Vagina (tissue), 2 donors: ENCODE results near the gene RELL1.

Source experiments
- POLR2A ChIP-seq, 2 donors: fragments of 450-650 bp; IDR thresholded peaks; one replicate each; pipeline ENCODE4 v1.6.1; 2017; ENCODE audit warnings: antibody characterized with exemption in 2 of 2, mild to moderate bottlenecking in 2 of 2, moderate library complexity in 2 of 2
- POLR2AphosphoS5 ChIP-seq, 2 donors: sonication (generic); formaldehyde crosslinking; IDR thresholded peaks; one replicate each; pipeline ENCODE4 v1.9.0; 2017; ENCODE audit warnings: antibody characterized with exemption in 2 of 2, mild to moderate bottlenecking in 2 of 2, low read depth in 1 of 2; ENCODE audit not compliant: insufficient read depth in 1 of 2
- TF ChIP-seq, protein P1 (sequence below), 3 experiments: fragments of 450-650 bp in 2 of 3; fragments of 200-600 bp in 1 of 3; sonication (generic) in 1 of 3; IDR thresholded peaks; one replicate each; pipeline ENCODE4 v1.5.1; 2017 to 2019; ENCODE audit warnings: antibody characterized with exemption in 3 of 3, mild to moderate bottlenecking in 2 of 3, moderate library complexity in 2 of 3

DNA sequence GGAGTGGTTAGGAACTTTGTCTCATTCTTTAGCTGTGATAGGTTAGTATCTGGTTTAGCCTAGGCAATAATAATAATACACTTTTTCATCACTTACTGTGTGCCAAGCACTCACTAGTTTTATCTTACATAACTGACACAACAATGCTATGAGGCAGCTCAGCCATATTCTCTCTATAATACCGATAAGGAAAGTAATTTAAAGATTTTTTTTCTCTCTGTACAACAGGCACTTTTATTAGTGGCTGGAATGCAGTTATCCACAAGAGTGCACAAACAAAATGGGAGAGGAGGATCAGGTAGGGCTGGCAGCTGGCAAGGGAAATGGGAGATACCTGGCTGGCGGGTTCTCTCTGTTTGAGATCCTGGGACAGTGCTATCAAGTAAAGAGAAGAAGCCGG is 7.6 kb downstream of the RELL1 start:
- TF ChIP-seq POLR2AphosphoS5 (IDR thresholded peaks at IDR 0.05; ENCODE audit: insufficient read depth in 1 of 2, low read depth in 1 of 2) (no peak), POLR2A (IDR thresholded peaks at IDR 0.05) (no peak)
- TF ChIP-seq, protein P1, sequence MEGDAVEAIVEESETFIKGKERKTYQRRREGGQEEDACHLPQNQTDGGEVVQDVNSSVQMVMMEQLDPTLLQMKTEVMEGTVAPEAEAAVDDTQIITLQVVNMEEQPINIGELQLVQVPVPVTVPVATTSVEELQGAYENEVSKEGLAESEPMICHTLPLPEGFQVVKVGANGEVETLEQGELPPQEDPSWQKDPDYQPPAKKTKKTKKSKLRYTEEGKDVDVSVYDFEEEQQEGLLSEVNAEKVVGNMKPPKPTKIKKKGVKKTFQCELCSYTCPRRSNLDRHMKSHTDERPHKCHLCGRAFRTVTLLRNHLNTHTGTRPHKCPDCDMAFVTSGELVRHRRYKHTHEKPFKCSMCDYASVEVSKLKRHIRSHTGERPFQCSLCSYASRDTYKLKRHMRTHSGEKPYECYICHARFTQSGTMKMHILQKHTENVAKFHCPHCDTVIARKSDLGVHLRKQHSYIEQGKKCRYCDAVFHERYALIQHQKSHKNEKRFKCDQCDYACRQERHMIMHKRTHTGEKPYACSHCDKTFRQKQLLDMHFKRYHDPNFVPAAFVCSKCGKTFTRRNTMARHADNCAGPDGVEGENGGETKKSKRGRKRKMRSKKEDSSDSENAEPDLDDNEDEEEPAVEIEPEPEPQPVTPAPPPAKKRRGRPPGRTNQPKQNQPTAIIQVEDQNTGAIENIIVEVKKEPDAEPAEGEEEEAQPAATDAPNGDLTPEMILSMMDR (IDR thresholded peaks at IDR 0.05), result no peak
